Sigmoid colon (tissue), 4 donors: ENCODE data around the gene IFNL1.

Experiments
- CTCF ChIP-seq, 4 experiments: fragments of 450-650 bp in 3 of 4; fragments of 200-600 bp in 1 of 4; IDR thresholded peaks; one replicate each; pipeline ENCODE4 v1.5.1; 2016 to 2019; ENCODE audit warnings: antibody characterized with exemption in 4 of 4, mild to moderate bottlenecking in 3 of 4, moderate library complexity in 2 of 4
- EP300 ChIP-seq, 4 donors: sonication (generic); formaldehyde crosslinking; IDR thresholded peaks; one replicate each; pipeline ENCODE4 v1.6.1; 2017; ENCODE audit warnings: antibody characterized with exemption in 4 of 4
- POLR2A ChIP-seq, 2 donors: fragments of 450-650 bp; IDR thresholded peaks; one replicate each; pipeline ENCODE4 v1.6.1; 2016; ENCODE audit warnings: antibody characterized with exemption in 2 of 2, mild to moderate bottlenecking in 2 of 2, moderate library complexity in 2 of 2
- POLR2AphosphoS5 ChIP-seq, 4 donors: sonication (generic); formaldehyde crosslinking; IDR thresholded peaks; one replicate each; pipeline ENCODE4 v1.6.1; 2017; ENCODE audit warnings: antibody characterized with exemption in 4 of 4

- TF ChIP-seq CTCF (IDR thresholded peaks at IDR 0.05) (no peak), POLR2A (IDR thresholded peaks at IDR 0.05) (no peak), EP300 (IDR thresholded peaks at IDR 0.05) (no peak), POLR2AphosphoS5 (IDR thresholded peaks at IDR 0.05) (no peak)
These were observed 51.3 kb downstream of the IFNL1 start for GRCh38 chr19:39347332-39348164.
